Astrocyte (in vitro differentiated cells and primary cell): ENCODE results near the gene S100A11. TPM values are rescaled to one million over a fixed set of nuclear protein-coding genes. Genes with fewer than 3 reads are reported as not detected.

Experiments used
- DNase-seq: peaks from one replicate; pipeline ENCODE4 v3.0.0-alpha.2; 2010; ENCODE audit warnings: low read depth
- FAIRE-seq: peaks from 2 replicates; lab custom pipeline; 2011; peaks lifted over from hg19 to GRCh38; lab: Jason Lieb, UNC
- H2AFZ ChIP-seq: 2 replicates; pipeline ENCODE4 v1.6.0; 2012; ENCODE audit warnings: low read depth, low read length, inconsistent platforms
- H3K27ac ChIP-seq: 2 replicates; pipeline ENCODE4 v1.5.1; 2011; ENCODE audit warnings: low read depth, low read length, inconsistent platforms
- H3K27me3 ChIP-seq: 2 replicates; pipeline ENCODE4 v1.6.0; 2011; ENCODE audit warnings: low read length, inconsistent platforms; ENCODE audit not compliant: insufficient read depth
- H3K36me3 ChIP-seq: 2 replicates; pipeline ENCODE4 v1.5.1; 2011; ENCODE audit warnings: low read length, inconsistent platforms; ENCODE audit not compliant: insufficient read depth
- H3K4me1 ChIP-seq: 2 replicates; pipeline ENCODE4 v1.5.1; 2011; ENCODE audit warnings: low read length, inconsistent platforms; ENCODE audit not compliant: insufficient read depth
- H3K4me2 ChIP-seq: 2 replicates; pipeline ENCODE4 v1.6.0; 2012; ENCODE audit warnings: low read length, inconsistent platforms
- H3K4me3 ChIP-seq: 2 replicates; pipeline ENCODE4 v1.5.1; 2011; ENCODE audit warnings: low read depth, mild to moderate bottlenecking, low read length, inconsistent platforms; ENCODE audit not compliant: insufficient read depth
- H3K79me2 ChIP-seq: 2 replicates; pipeline ENCODE4 v1.6.0; 2012; ENCODE audit warnings: mild to moderate bottlenecking, low read length, inconsistent platforms; ENCODE audit not compliant: insufficient read depth
- H3K9ac ChIP-seq: 2 replicates; pipeline ENCODE4 v1.6.0; 2012; ENCODE audit warnings: mild to moderate bottlenecking, low read length, inconsistent platforms
- H3K9me3 ChIP-seq: 2 replicates; pipeline ENCODE4 v1.5.1; 2012; ENCODE audit warnings: low read depth, mild to moderate bottlenecking, low read length, inconsistent platforms; ENCODE audit not compliant: insufficient read depth
- H4K20me1 ChIP-seq: 2 replicates; pipeline ENCODE4 v1.6.0; 2012; ENCODE audit warnings: low read length, inconsistent platforms; ENCODE audit not compliant: insufficient read depth
- H3K27ac Mint-ChIP-seq: one replicate; pipeline ENCODE4 v1.8.0; 2021; ENCODE audit warnings: mild to moderate bottlenecking, mixed read lengths; ENCODE audit not compliant: unreplicated experiment
- H3K27me3 Mint-ChIP-seq: one replicate; pipeline ENCODE4 v1.8.0; 2021; ENCODE audit warnings: low read depth, mixed read lengths; ENCODE audit not compliant: unreplicated experiment
- H3K36me3 Mint-ChIP-seq: one replicate; pipeline ENCODE4 v1.8.0; 2021; ENCODE audit warnings: low read depth, mixed read lengths; ENCODE audit not compliant: unreplicated experiment
- H3K4me1 Mint-ChIP-seq: one replicate; pipeline ENCODE4 v1.8.0; 2021; ENCODE audit warnings: low read depth, mixed read lengths; ENCODE audit not compliant: unreplicated experiment
- H3K4me3 Mint-ChIP-seq: one replicate; pipeline ENCODE4 v1.8.0; 2021; ENCODE audit warnings: mild to moderate bottlenecking, moderate library complexity, mixed read lengths; ENCODE audit not compliant: unreplicated experiment
- H3K9me3 Mint-ChIP-seq: one replicate; pipeline ENCODE4 v1.8.0; 2021; ENCODE audit warnings: mild to moderate bottlenecking, mixed read lengths; ENCODE audit not compliant: unreplicated experiment
- CTCF ChIP-seq: IDR thresholded peaks from 2 replicates; pipeline ENCODE4 v1.5.1; 2011; ENCODE audit warnings: low read depth, mild to moderate bottlenecking, inconsistent platforms, low read length, moderate library complexity; ENCODE audit not compliant: insufficient read depth
- EZH2 ChIP-seq: IDR thresholded peaks from 2 replicates; pipeline ENCODE4 v1.6.1; 2012; ENCODE audit warnings: mild to moderate bottlenecking, low read length, inconsistent platforms; ENCODE audit not compliant: insufficient read depth
- total RNA-seq: library from RNA; stranded (reverse); gene quantifications from 2 replicates; pipeline ENCODE4 v1.2.1, GENCODE V29; 2021

S100A11 gene
- total RNA-seq, 1 donor from 2014 or later: 1,482 TPM

GRCh38 chr1:152007047-152007446 is 29.8 kb downstream of the S100A11 start:
- no peak overlapping the region for H3K4me2 ChIP-seq
- no peaks in the 10 kb centered on the region for H3K9me3 ChIP-seq
- H3K4me3 Mint-ChIP-seq: no peak overlapping the region
- peaks cover 8% of the 10 kb centered on the region for H3K27me3 Mint-ChIP-seq
- no peak overlapping the region for H3K27ac ChIP-seq
- no peaks in the 10 kb centered on the region for H3K9me3 Mint-ChIP-seq
- no peak overlapping the region for H3K27ac Mint-ChIP-seq
- no peaks in the 10 kb centered on the region for H3K36me3 ChIP-seq
- FAIRE-seq (no peak), DNase-seq (no peak)
- TF ChIP-seq EZH2: no peak
- no peak for TF ChIP-seq CTCF
- no peak overlapping the region for H2AFZ ChIP-seq
- H3K4me1 ChIP-seq: no peaks in the 10 kb centered on the region
- H3K27me3 ChIP-seq: peaks cover 49% of the 10 kb centered on the region
- H3K9ac ChIP-seq: no peak overlapping the region
- no peaks in the 10 kb centered on the region for H3K79me2 ChIP-seq
- H3K36me3 Mint-ChIP-seq: no peaks in the 10 kb centered on the region
- H4K20me1 ChIP-seq: no peaks in the 10 kb centered on the region
- no peak overlapping the region for H3K4me3 ChIP-seq
- H3K4me1 Mint-ChIP-seq: peaks cover 15% of the 10 kb centered on the region

- Histone ChIP-seq H3K9ac (no peak overlapping the region), H3K4me1 (peaks cover 5% of the 10 kb centered on the region), H3K27me3 (peaks cover 47% of the 10 kb centered on the region), H2AFZ (no peak overlapping the region), H3K4me2 (no peak overlapping the region), H3K27ac (no peak overlapping the region), H3K79me2 (no peaks in the 10 kb centered on the region), H3K9me3 (no peaks in the 10 kb centered on the region), H3K36me3 (no peaks in the 10 kb centered on the region), H4K20me1 (no peaks in the 10 kb centered on the region), H3K4me3 (no peak overlapping the region)
- DNase-seq (no peak), FAIRE-seq (no peak)
- no peak for TF ChIP-seq EZH2
- no peak for TF ChIP-seq CTCF
- Mint-ChIP-seq H3K36me3 (no peaks in the 10 kb centered on the region), H3K27ac (no peak overlapping the region), H3K27me3 (peaks cover 6% of the 10 kb centered on the region), H3K9me3 (no peaks in the 10 kb centered on the region), H3K4me1 (peaks cover 29% of the 10 kb centered on the region), H3K4me3 (no peak overlapping the region)
Measured at GRCh38 chr1:152005360-152005912, 31.4 kb downstream of the S100A11 start.

- TF ChIP-seq EZH2 (no peak), CTCF (no peak)
- Histone ChIP-seq H3K9me3 (no peaks in the 10 kb centered on the region), H3K27me3 (peaks cover 44% of the 10 kb centered on the region), H3K4me3 (no peak overlapping the region), H3K4me2 (no peak overlapping the region), H3K36me3 (no peaks in the 10 kb centered on the region), H3K27ac (no peak overlapping the region), H3K9ac (no peak overlapping the region), H2AFZ (no peak overlapping the region), H3K4me1 (peaks cover 7% of the 10 kb centered on the region), H4K20me1 (no peaks in the 10 kb centered on the region), H3K79me2 (no peaks in the 10 kb centered on the region)
- H3K9me3 Mint-ChIP-seq: no peaks in the 10 kb centered on the region
- FAIRE-seq (no peak), DNase-seq (no peak)
- no peak overlapping the region for H3K4me3 Mint-ChIP-seq
- peaks cover 38% of the 10 kb centered on the region for H3K4me1 Mint-ChIP-seq
- H3K27me3 Mint-ChIP-seq: peaks cover 6% of the 10 kb centered on the region
- H3K36me3 Mint-ChIP-seq: no peaks in the 10 kb centered on the region
- H3K27ac Mint-ChIP-seq: no peak overlapping the region
Measured at GRCh38 chr1:152003846-152004442, 32.9 kb downstream of the S100A11 start.
